ENCODE measurements around the gene NUAK2.

NUAK2 gene

DNA sequence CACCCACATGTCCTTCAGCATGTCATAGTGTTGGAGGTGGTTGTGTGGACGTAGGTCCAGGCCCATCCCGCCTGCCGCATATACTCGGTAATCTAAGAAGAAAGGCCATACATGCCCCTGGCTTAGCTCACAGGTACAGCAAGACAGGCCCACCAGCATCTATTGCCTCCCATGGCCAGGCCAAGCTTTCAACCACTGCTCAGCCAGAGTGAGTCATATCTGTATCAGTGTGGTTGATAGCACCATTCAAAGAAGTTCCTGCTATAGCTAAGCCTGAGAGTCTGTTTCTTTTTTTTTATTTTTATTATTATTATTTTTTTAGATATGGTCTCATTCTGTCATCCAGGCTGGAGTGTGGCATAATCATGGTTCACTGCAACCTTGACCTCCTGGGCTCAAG, 18.2 kb upstream of the NUAK2 start:
- TF ChIP-seq, protein P1, sequence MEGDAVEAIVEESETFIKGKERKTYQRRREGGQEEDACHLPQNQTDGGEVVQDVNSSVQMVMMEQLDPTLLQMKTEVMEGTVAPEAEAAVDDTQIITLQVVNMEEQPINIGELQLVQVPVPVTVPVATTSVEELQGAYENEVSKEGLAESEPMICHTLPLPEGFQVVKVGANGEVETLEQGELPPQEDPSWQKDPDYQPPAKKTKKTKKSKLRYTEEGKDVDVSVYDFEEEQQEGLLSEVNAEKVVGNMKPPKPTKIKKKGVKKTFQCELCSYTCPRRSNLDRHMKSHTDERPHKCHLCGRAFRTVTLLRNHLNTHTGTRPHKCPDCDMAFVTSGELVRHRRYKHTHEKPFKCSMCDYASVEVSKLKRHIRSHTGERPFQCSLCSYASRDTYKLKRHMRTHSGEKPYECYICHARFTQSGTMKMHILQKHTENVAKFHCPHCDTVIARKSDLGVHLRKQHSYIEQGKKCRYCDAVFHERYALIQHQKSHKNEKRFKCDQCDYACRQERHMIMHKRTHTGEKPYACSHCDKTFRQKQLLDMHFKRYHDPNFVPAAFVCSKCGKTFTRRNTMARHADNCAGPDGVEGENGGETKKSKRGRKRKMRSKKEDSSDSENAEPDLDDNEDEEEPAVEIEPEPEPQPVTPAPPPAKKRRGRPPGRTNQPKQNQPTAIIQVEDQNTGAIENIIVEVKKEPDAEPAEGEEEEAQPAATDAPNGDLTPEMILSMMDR (conservative IDR thresholded peaks at IDR 0.05; ENCODE audit: low read depth, low read length), result no peak
- no peak overlapping the region for H3K4me3 ChIP-seq (ENCODE audit: low read length)
- no peak for DNase-seq (ENCODE audit: low read depth)

DNA sequence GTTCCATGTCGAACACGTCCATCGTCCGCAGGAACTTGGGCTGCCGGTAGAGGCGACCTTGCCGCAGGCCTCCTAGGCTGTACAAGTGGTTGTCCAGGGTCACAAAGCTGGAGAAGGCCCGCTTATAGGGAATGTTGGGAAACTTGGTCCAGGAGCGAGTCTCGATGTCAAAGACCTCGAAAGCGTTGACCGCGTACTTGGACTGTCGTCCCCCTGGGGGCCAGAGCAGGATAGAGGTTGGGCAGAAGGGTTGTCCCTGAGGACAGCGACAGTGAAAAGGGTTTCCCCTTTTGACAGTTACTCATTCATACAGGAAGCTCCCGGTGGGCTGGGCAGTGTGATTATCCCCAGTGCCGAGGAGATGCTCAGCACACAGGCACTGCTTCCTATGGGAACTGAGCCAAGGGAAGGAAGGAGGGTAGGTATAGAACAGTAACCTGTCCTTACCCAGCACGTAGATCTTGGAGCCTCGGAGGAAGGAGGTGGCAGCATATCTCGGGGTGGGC, 17.7 kb upstream of the NUAK2 start:
- no peak overlapping the region for H3K4me3 ChIP-seq (ENCODE audit: low read length)
- TF ChIP-seq, protein P1 (conservative IDR thresholded peaks at IDR 0.05; ENCODE audit: low read depth, low read length), result no peak
- DNase-seq (ENCODE audit: low read depth), result no peak

DNA sequence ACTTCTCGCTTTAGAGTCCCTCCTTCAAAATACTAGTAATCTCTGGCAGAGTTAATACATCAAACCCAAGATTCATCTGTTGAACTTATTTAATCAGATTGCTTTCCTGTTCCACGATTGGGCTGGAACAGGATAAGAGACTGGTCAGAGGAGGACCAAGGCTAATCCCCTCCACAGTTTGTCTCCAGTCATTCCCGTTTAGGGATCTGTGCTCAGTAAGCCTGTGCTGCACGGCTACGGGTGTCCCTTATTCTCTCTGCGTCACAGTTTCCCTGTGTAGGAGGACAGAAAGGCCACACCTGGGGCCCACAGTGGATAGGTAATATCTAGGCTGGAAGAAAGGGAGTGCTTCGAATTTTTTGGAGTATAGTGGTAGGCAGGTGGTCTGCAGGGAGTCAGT, 16.5 kb upstream of the NUAK2 start:
- no peak overlapping the region for H3K4me3 ChIP-seq (ENCODE audit: low read length)
- no peak for DNase-seq (ENCODE audit: low read depth)
- TF ChIP-seq, protein P1 (conservative IDR thresholded peaks at IDR 0.05; ENCODE audit: low read depth, low read length), result no peak

DNA sequence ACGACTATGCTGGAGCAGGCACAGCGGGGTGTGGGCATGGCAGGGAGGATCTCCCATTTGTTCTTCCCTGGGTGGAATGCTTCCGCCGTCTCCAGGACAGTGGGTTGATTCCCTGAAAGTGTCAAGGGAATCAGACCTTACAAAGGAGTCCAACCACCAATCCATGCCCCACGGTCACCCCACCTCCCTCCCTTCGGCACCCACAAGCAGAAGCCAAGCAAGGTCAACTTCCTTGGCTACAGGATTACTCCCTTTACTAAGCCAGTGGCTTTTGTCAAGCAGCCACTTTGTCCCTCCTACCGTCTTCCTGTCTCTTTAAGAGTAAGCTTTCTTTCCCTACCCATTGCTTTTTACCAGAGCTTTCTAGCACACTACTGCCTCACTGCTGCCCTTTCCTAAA, 15.9 kb upstream of the NUAK2 start:
- H3K4me3 ChIP-seq (ENCODE audit: low read length), result no peak overlapping the region
- TF ChIP-seq, protein P1 (conservative IDR thresholded peaks at IDR 0.05; ENCODE audit: low read depth, low read length), result no peak
- no peak for DNase-seq (ENCODE audit: low read depth)

DNA sequence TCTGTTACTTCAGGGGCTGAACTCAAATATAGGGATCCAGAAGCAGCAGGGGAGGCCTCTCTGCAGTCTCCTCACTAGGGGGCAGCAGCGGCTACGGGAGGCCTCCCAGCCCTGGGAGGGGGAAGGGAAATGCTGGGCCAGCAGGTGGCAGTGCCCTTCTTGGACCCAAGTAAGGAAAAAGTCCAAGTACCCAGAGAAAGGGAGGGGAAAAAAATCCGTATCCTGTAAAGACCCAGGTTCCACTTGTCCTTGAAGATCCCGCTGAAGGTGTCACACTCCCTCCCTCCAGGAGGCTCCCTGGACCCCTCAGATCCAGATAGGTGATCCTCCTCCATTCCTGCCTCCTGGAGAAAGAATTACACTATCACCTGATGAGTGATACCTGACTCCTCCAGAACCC, 14.1 kb upstream of the NUAK2 start:
- no peak overlapping the region for H3K4me3 ChIP-seq (ENCODE audit: low read length)
- TF ChIP-seq, protein P1 (conservative IDR thresholded peaks at IDR 0.05; ENCODE audit: low read depth, low read length), result peak; percentile 100
- DNase-seq (ENCODE audit: low read depth), result no peak

DNA sequence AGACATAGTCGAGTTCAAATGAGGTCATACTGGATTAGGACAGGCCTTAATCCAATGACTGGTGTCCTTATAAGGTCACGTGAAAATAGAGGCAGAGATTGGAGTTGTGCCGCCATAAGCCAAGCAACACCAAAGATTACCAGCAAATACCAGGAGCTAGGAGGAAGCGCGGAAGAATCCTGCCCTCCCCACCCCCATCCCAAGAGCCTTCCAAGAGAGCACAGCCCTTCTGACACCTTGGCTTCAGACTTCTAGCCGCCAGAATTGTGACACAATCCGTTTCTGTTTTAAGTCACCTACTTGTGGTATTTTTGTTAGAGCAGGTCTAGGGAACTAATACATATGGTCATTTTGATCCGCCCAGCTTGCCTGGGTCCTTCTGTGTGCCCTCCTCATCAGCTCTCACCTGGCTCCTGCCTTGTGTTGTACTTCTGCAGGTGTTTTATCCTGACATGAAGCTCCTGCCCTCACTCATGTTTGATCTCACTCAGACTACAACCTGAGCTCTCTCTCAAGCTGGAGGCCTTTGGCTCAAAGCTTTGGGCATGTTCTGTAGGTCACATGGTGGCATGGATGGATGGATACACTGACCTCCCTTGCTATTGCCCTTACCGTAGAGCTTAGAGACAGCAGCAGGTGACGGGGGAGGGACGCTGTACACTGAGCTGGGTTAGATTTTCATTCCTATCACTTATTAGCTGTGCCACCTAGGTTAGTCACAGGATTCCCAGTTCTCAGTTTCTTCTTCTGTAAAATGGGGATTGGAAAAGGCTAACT, 10.7 kb upstream of the NUAK2 start:
- TF ChIP-seq, protein P1 (conservative IDR thresholded peaks at IDR 0.05; ENCODE audit: low read depth, low read length), result no peak
- DNase-seq (ENCODE audit: low read depth), result no peak

DNA sequence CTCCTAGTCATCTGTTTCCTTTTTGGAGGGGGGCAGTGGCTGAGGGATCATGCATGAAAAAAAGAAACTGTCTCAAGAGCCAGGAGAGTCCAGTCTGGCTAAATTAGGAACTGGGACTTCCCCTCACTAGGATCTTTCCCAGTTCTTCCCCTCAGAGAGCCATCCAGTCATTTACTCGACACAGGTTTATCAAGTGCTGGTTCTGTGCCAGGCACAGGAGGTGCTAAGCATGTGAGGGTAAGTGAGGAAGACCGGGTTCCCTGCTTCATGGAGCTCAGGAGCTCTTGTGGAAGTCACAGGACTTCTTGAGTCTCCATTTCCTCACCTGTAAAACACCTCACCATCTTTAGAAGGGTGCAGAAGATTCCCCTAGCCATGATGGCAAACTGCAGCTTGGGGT, 8.6 kb upstream of the NUAK2 start:
- no peak for DNase-seq (ENCODE audit: low read depth)

More for the DNA sequence above, 10.7 kb upstream of the NUAK2 start:
- H3K4me3 ChIP-seq (ENCODE audit: low read length), result no peak overlapping the region

More for the DNA sequence above, 8.6 kb upstream of the NUAK2 start:
- TF ChIP-seq, protein P1 (conservative IDR thresholded peaks at IDR 0.05; ENCODE audit: low read depth, low read length), result no peak
- no peak overlapping the region for H3K4me3 ChIP-seq (ENCODE audit: low read length)
